K562 (cell line): ENCODE data around the gene GAPDHS. TPM values are rescaled to one million over a fixed set of nuclear protein-coding genes. Genes with fewer than 3 reads are reported as not detected.

Experiments
- ATAC-seq: fragments of 200-7000 bp; cut with Tn5 transposase; 3 replicates; pipeline ENCODE4 v1.9.1; 2020; ENCODE audit warnings: moderate library complexity
- BruUV-seq: library from RNA; stranded (reverse); fragments of 400-500 nt; replicated peaks from 2 replicates; lab custom pipeline; 2021; lab: Mats Ljungman, UMichigan
- CTCF ChIA-PET: fragments of 300-600 bp; formaldehyde crosslinking; extraction: SDS; loops from one replicate; lab custom pipeline; 2021; ENCODE audit warnings: low intra/inter-chr PET ratio; lab: Yijun Ruan, JAX
- POLR2A ChIA-PET: fragments of 300-600, 350-650 bp; sonication (Branson Sonifier 250); formaldehyde crosslinking; extraction: SDS; loops from one replicate; lab custom pipeline; 2021; ENCODE audit warnings: antibody characterized with exemption, inconsistent platforms; lab: Yijun Ruan, JAX
- DNase-seq, 4 experiments: peaks; one replicate each; pipeline versions ENCODE4 v3.0.0 to v3.0.0-alpha.2; 2011 to 2018; ENCODE audit warnings: low spot score in 3 of 4, mixed read lengths in 3 of 4; ENCODE audit errors: extremely low read depth in 1 of 4
- FAIRE-seq: peaks from 2 replicates; lab custom pipeline; 2011; peaks lifted over from hg19 to GRCh38; lab: Jason Lieb, UNC
- H2AFZ ChIP-seq: 2 replicates; pipeline ENCODE4 v1.6.0; 2011; ENCODE audit warnings: low read depth, low read length, control low read depth, inconsistent platforms
- H3K27ac ChIP-seq: fragments of 200-600 bp; 3 replicates; pipeline ENCODE4 v1.8.0; 2011; ENCODE audit warnings: low read depth, mild to moderate bottlenecking, control low read depth, inconsistent platforms, low read length, moderate library complexity, mixed read lengths; ENCODE audit errors: extremely low read depth
- H3K27me3 ChIP-seq, 2 experiments: fragments of 300-600 bp in 1 of 2; 2 replicates in 1 of 2; 3 replicates in 1 of 2; pipeline versions ENCODE4 v1.6.0 to v1.8.0; 2011; ENCODE audit warnings: inconsistent platforms in 2 of 2, low read length in 2 of 2, mild to moderate bottlenecking in 1 of 2, mixed read lengths in 1 of 2, moderate library complexity in 1 of 2; ENCODE audit not compliant: control insufficient read depth in 2 of 2, insufficient read depth in 2 of 2
- H3K36me3 ChIP-seq: fragments of 300-600 bp; 3 replicates; pipeline ENCODE4 v1.8.0; 2011; ENCODE audit warnings: mild to moderate bottlenecking, low read length, inconsistent platforms; ENCODE audit not compliant: control insufficient read depth, insufficient read depth
- H3K4me1 ChIP-seq, 2 experiments: fragments of 200-600 bp in 1 of 2; replicated peaks in 1 of 2; 2 replicates in 1 of 2; 3 replicates in 1 of 2; pipeline versions ENCODE4 v1.5.1 to v1.8.0; 2011; ENCODE audit warnings: inconsistent platforms in 2 of 2, low read length in 2 of 2, mild to moderate bottlenecking in 1 of 2, mixed read lengths in 1 of 2, moderate library complexity in 1 of 2; ENCODE audit not compliant: control insufficient read depth in 2 of 2, insufficient read depth in 2 of 2
- H3K4me2 ChIP-seq: 2 replicates; pipeline ENCODE4 v1.6.1; 2011; ENCODE audit warnings: low read length, control low read depth, inconsistent platforms, mixed read lengths; ENCODE audit not compliant: insufficient read depth
- H3K4me3 ChIP-seq: fragments of 200-600 bp; sonication (generic), shearing (Covaris generic); 2 replicates; pipeline ENCODE4 v1.5.1; 2016; ENCODE audit warnings: control low read depth, inconsistent platforms
- H3K79me2 ChIP-seq: fragments of 200-600 bp; 3 replicates; pipeline ENCODE4 v1.8.0; 2011; ENCODE audit warnings: low read length, inconsistent platforms; ENCODE audit not compliant: control insufficient read depth, insufficient read depth
- H3K9ac ChIP-seq, 2 experiments: 2 replicates each; pipeline versions ENCODE4 v1.6.0 to v1.6.1; 2011; ENCODE audit warnings: low read depth in 2 of 2, low read length in 2 of 2, control low read depth in 1 of 2, inconsistent platforms in 1 of 2, mild to moderate bottlenecking in 1 of 2, mixed read lengths in 1 of 2; ENCODE audit not compliant: insufficient read depth in 1 of 2
- H3K9me1 ChIP-seq: one replicate; pipeline ENCODE4 v1.6.0; 2011; ENCODE audit warnings: inconsistent platforms, mild to moderate bottlenecking, low read length, moderate library complexity; ENCODE audit not compliant: control insufficient read depth, insufficient read depth
- H3K9me3 ChIP-seq: replicated peaks from 2 replicates; pipeline ENCODE4 v1.5.1; 2011; ENCODE audit warnings: low read depth, low read length, inconsistent platforms; ENCODE audit not compliant: control insufficient read depth, insufficient read depth
- H4K20me1 ChIP-seq: replicated peaks from 2 replicates; pipeline ENCODE4 v1.6.1; 2011; ENCODE audit warnings: low read length, inconsistent platforms, mixed read lengths; ENCODE audit not compliant: control insufficient read depth, insufficient read depth
- CREB1 ChIP-seq, 2 experiments: sonication (generic) in 1 of 2; formaldehyde crosslinking in 1 of 2; IDR thresholded peaks; 2 replicates each; pipeline versions ENCODE4 v1.6.1 to v1.8.0; 2012 to 2022; ENCODE audit warnings: inconsistent platforms in 1 of 2, mild to moderate bottlenecking in 1 of 2, missing genetic modification reagents in 1 of 2, moderate library complexity in 1 of 2
- HDGF ChIP-seq: fragments of 450-650 bp; IDR thresholded peaks from 2 replicates; pipeline ENCODE4 v1.6.1; 2016
- NRF1 ChIP-seq, 2 experiments: fragments of 450-650 bp; IDR thresholded peaks in 1 of 2; conservative IDR thresholded peaks in 1 of 2; 2 replicates each; pipeline ENCODE4 v1.6.1; 2014; ENCODE audit warnings: mild to moderate bottlenecking in 2 of 2
- RBFOX2 ChIP-seq: fragments of 200-400 bp; formaldehyde crosslinking; IDR thresholded peaks from 2 replicates; pipeline ENCODE4 v1.6.1; 2017; ENCODE audit warnings: low read depth, mild to moderate bottlenecking, low read length, moderate library complexity
- RBM25 ChIP-seq: fragments of 200-400 bp; formaldehyde crosslinking; IDR thresholded peaks from 2 replicates; pipeline ENCODE4 v1.6.1; 2018; ENCODE audit warnings: low read length, low read depth, moderate library complexity; ENCODE audit not compliant: severe bottlenecking
- ZKSCAN1 ChIP-seq: fragments of 150-350 bp; IDR thresholded peaks from 2 replicates; pipeline ENCODE4 v1.6.1; 2016; ENCODE audit warnings: low read depth, low read length
- ZNF444 ChIP-seq: fragments of 250-450 bp; sonication (Bioruptor Pico); IDR thresholded peaks from 2 replicates; pipeline ENCODE4 v1.4.0; 2020; ENCODE audit warnings: mild to moderate bottlenecking, moderate library complexity
- ZNF75A ChIP-seq: fragments of 450-650 bp; formaldehyde crosslinking; IDR thresholded peaks from 2 replicates; pipeline ENCODE4 v1.4.0; 2020; ENCODE audit warnings: mild to moderate bottlenecking
- WGBS: fragments of 100-300 bp; shearing (Covaris generic); methylation state at CpG from one replicate; pipeline ENCODE4 v1.1.6; 2016; ENCODE audit warnings: low coverage, mixed read lengths; ENCODE audit not compliant: insufficient coverage; ENCODE audit errors: missing lambda C conversion rate; 5-methylcytosine and 5-hydroxymethylcytosine counted together
- in situ Hi-C: fragments of 300-500 bp; cut with MboI; formaldehyde crosslinking; loops from 4 replicates; pipeline ENCODE4 v1.15.0; 2018; ENCODE audit warnings: inconsistent platforms, mixed read lengths
- intact Hi-C: fragments of 100-400 bp; cut with micrococcal nuclease; formaldehyde crosslinking; loops from 2 replicates; pipeline ENCODE4 v1.14.2; 2022
- polyA plus RNA-seq, 8 experiments: library from polyadenylated mRNA; depleted of rRNA in 4 of 8; stranded (reverse) in 5 of 8; unstranded in 3 of 8; fragments of >200 nt; fragmentation: Nextera tagmentation in 2 of 8; fragmentation: Illumina TruSeq in 1 of 8; extraction: Ambion mirVana in 2 of 8; extraction: Trizol in 1 of 8; gene quantifications; 2 replicates each; pipeline versions ENCODE4 v1.2.1 to v1.2.3, GENCODE V29; 2011 to 2014; ENCODE audit warnings: inconsistent platforms in 1 of 8, missing spikeins in 1 of 8
- total RNA-seq, 7 experiments: library from RNA; depleted of rRNA in 6 of 7; stranded (reverse); fragments of >200 nt in 6 of 7; fragmentation: Illumina TruSeq in 2 of 7; extraction: Trizol in 2 of 7; gene quantifications; 2 replicates each; pipeline versions ENCODE4 v1.2.1 to v1.2.3, GENCODE V29; 2011 to 2021; ENCODE audit warnings: low replicate concordance in 1 of 7
- TF ChIP-seq, protein P1 (sequence below): fragments of 450-650 bp; formaldehyde crosslinking; IDR thresholded peaks from 2 replicates; pipeline ENCODE4 v1.4.0; 2020; ENCODE audit warnings: mild to moderate bottlenecking, moderate library complexity
- TF ChIP-seq, protein P2 (sequence below): sonication (generic); formaldehyde crosslinking; IDR thresholded peaks from 2 replicates; pipeline ENCODE4 v1.8.1; 2023; ENCODE audit warnings: mild to moderate bottlenecking, missing genetic modification reagents
- TF ChIP-seq, protein P3 (sequence below): sonication (generic); IDR thresholded peaks from 2 replicates; pipeline ENCODE4 v1.6.1; 2016
- TF ChIP-seq, protein P4 (sequence below): sonication (generic); formaldehyde crosslinking; IDR thresholded peaks from 2 replicates; pipeline ENCODE4 v1.4.0; 2020; ENCODE audit warnings: mild to moderate bottlenecking, missing genetic modification reagents

GAPDHS gene
- total and polyA plus RNA-seq, 9 of the 15 experiments (the other 6 are each of a cell fraction or from before 2014, with no cell fraction given) = 0.08 to 0.12 TPM; not detected in 7

DNA sequence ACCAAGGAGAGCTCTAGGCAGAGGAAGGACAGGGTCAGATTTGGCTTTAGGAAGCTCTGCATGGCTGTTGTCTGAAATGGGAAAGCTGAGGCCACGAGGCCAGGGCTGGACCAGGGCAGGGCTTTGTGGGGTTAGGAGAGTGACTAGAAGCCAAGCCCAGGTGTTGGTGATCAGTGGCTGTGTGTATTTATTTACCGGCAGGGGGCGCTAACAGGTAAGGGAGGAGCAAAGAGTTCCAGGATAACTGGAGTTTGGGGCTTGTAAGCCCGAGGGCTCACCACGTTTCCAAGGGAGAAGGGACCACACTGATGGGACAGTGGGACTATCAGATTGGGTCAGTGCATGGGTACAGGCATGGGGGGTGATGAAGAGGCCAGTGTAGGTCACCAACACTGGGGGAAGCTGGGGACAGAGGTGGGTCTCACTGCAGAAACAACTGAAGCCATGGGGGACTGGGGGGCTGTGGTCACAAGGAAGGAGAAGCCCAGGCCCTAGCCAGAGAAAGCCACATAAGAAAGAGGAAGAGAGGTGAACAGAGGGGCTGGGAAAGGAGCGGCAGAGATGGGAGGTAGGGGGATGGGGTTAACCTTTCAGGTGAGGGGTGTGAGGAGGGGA lies 16.0 kb downstream of the GAPDHS start (continued):
- TF ChIP-seq, protein P1, sequence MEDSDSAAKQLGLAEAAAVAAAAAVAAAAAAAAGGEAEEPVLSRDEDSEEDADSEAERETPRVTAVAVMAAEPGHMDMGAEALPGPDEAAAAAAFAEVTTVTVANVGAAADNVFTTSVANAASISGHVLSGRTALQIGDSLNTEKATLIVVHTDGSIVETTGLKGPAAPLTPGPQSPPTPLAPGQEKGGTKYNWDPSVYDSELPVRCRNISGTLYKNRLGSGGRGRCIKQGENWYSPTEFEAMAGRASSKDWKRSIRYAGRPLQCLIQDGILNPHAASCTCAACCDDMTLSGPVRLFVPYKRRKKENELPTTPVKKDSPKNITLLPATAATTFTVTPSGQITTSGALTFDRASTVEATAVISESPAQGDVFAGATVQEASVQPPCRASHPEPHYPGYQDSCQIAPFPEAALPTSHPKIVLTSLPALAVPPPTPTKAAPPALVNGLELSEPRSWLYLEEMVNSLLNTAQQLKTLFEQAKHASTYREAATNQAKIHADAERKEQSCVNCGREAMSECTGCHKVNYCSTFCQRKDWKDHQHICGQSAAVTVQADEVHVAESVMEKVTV (CRISPR knock-in tag) = 0 out of 2 replicates have a peak, but pooled peaks have one; percentile 9

DNA sequence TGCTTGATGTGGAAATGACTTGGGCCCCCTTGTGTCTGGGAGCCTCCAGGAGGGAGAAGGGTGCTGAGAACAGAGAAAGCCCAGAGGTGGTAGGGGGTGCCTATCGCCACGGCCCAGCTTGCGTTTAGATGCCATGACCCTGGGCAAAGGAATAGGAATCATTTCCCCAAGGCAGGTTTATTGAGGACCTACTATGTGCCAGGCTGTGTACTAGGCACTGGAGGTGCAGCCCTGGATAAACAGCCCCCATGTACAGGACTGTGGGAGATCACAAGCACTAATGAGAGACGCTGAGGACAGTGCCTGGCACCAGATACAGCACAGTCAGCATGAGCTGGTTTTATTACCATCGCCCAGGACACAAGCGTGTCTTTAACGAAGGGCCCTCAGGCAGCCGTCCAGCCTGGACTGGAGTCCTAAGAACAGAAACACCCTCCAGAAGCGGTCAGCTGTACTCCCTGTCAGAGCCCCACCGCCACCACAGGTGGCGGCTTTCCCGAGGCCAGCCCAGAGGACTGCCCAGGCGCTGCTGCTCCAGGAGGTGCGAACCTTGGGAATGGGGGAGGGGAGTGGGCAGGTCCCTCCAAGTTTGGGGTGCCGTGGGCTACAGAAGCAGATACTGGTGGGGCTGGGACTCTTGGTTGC lies 16.7 kb downstream of the GAPDHS start:
- Histone ChIP-seq H3K4me2 (no peak overlapping the region), H3K9me1 (peaks cover 6% of the 10 kb centered on the region), H3K4me3 (no peak overlapping the region), H2AFZ (no peak overlapping the region), H4K20me1 (peaks cover 9% of the 10 kb centered on the region), H3K9me3 (no peaks in the 10 kb centered on the region; the same call in 1 of the 2 replicates), H3K36me3 (peaks cover 32% of the 10 kb centered on the region; the same call in 2 of the 3 replicates), H3K79me2 (peaks cover 19% of the 10 kb centered on the region), H3K27me3 (peaks cover 0 to 6% of the 10 kb centered on the region in 2 experiments; a peak in 3 of 5 replicates), H3K27ac (no peak overlapping the region), H3K4me1 (peaks cover 10 to 50% of the 10 kb centered on the region in 2 experiments; a peak in 3 of 5 replicates), H3K9ac (no peak overlapping the region)
- no peak for DNase-seq
- BruUV-seq = no TSS peak
- WGBS = 86% methylated on average over 15 of the region's 15 CpGs
- no peak for FAIRE-seq
- intact Hi-C loops = no loop called here
- no peak for ATAC-seq
- CTCF ChIA-PET = interaction anchor here (0.6 to 3.6 kb wide), 2 partner anchors 53 to 167 kb away, joined by 3 to 25 read pairs; partner anchors contain the start of gene KMT2B
- in situ Hi-C loops = no loop called here
- POLR2A ChIA-PET = interaction anchor here (1.2 kb wide), 1 partner anchor 9 kb away, joined by 3 read pairs; no protein-coding TSS in a partner anchor
- no peak for TF ChIP-seq ZNF75A (CRISPR knock-in tag)
- no peak for TF ChIP-seq CREB1 (IDR thresholded peaks at IDR 0.05)
- TF ChIP-seq CREB1 (CRISPR knock-in tag; IDR thresholded peaks at IDR 0.05) = no peak
- no peak for TF ChIP-seq ZNF444 (CRISPR knock-in tag)
- TF ChIP-seq, protein P2, sequence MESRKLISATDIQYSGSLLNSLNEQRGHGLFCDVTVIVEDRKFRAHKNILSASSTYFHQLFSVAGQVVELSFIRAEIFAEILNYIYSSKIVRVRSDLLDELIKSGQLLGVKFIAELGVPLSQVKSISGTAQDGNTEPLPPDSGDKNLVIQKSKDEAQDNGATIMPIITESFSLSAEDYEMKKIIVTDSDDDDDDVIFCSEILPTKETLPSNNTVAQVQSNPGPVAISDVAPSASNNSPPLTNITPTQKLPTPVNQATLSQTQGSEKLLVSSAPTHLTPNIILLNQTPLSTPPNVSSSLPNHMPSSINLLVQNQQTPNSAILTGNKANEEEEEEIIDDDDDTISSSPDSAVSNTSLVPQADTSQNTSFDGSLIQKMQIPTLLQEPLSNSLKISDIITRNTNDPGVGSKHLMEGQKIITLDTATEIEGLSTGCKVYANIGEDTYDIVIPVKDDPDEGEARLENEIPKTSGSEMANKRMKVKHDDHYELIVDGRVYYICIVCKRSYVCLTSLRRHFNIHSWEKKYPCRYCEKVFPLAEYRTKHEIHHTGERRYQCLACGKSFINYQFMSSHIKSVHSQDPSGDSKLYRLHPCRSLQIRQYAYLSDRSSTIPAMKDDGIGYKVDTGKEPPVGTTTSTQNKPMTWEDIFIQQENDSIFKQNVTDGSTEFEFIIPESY (CRISPR knock-in tag) = peak; percentile 92
- TF ChIP-seq RBFOX2 = peak; percentile 23; the same call in 1 of the 2 replicates
- TF ChIP-seq HDGF = no peak
- TF ChIP-seq NRF1 (conservative IDR thresholded peaks at IDR 0.05 in 1 of 2, IDR thresholded peaks at IDR 0.05 in 1 of 2) = no peak
- peak; percentile 23 for TF ChIP-seq RBM25
- peak; percentile 98 for TF ChIP-seq ZKSCAN1
- TF ChIP-seq, protein P3, sequence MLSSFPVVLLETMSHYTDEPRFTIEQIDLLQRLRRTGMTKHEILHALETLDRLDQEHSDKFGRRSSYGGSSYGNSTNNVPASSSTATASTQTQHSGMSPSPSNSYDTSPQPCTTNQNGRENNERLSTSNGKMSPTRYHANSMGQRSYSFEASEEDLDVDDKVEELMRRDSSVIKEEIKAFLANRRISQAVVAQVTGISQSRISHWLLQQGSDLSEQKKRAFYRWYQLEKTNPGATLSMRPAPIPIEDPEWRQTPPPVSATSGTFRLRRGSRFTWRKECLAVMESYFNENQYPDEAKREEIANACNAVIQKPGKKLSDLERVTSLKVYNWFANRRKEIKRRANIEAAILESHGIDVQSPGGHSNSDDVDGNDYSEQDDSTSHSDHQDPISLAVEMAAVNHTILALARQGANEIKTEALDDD = no peak
- TF ChIP-seq, protein P4, sequence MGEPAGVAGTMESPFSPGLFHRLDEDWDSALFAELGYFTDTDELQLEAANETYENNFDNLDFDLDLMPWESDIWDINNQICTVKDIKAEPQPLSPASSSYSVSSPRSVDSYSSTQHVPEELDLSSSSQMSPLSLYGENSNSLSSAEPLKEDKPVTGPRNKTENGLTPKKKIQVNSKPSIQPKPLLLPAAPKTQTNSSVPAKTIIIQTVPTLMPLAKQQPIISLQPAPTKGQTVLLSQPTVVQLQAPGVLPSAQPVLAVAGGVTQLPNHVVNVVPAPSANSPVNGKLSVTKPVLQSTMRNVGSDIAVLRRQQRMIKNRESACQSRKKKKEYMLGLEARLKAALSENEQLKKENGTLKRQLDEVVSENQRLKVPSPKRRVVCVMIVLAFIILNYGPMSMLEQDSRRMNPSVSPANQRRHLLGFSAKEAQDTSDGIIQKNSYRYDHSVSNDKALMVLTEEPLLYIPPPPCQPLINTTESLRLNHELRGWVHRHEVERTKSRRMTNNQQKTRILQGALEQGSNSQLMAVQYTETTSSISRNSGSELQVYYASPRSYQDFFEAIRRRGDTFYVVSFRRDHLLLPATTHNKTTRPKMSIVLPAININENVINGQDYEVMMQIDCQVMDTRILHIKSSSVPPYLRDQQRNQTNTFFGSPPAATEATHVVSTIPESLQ = no peak
